ENCODE data around the gene TPM2.
"Not testable (repeated sequence)": the region's sequence is repeated elsewhere in the genome, so short reads cannot be mapped to it uniquely, and the experiment has no call there.

Gene TPM2

DNA sequence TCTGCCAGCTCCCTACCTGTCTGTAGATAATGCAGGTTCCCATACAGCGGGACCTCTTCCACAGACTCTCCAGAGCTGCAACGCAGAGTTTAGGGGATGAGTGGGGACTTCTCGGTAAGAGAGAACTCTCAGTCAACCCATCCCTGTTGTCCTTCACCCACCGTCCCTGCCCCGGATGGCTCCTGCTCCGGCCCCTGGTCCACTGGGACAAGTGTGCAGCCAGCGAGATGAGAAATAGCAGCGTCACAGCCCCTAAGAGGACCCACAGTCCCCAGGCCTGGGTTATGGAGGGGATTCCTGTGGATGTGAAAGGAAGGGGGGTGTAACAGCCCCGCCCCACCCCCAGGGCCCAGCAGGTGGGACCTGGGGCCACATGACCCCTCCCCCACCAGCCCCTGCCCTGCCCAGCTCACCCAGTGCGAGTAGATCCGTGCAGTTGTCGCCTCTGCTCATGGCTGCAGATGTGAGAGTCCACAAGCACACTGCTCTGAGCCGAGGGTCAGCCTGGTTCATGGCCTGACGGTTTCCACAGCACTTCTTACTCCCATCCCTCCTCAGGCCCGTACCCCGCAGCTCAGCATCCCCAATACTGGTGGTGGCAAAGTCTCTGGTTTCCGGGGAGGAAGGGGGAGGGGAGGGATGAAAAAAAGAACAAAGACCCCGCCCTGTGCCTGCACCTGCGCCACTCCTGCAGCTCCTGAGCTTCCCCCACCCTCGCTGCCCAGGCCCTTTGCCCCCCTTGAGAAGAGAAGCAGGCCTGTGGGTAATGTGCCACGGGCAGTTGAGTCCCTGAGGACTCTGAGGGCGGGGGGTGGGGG, 39.2 kb downstream of the TPM2 start, which contains the start of gene SIT1:
Gene SIT1, minus strand, starts transcription at position 591 of the 818 bp plus-strand sequence. Its CDS starts 78 bp downstream, at position 513.
- peak; percentile 47 for DNase-seq

DNA sequence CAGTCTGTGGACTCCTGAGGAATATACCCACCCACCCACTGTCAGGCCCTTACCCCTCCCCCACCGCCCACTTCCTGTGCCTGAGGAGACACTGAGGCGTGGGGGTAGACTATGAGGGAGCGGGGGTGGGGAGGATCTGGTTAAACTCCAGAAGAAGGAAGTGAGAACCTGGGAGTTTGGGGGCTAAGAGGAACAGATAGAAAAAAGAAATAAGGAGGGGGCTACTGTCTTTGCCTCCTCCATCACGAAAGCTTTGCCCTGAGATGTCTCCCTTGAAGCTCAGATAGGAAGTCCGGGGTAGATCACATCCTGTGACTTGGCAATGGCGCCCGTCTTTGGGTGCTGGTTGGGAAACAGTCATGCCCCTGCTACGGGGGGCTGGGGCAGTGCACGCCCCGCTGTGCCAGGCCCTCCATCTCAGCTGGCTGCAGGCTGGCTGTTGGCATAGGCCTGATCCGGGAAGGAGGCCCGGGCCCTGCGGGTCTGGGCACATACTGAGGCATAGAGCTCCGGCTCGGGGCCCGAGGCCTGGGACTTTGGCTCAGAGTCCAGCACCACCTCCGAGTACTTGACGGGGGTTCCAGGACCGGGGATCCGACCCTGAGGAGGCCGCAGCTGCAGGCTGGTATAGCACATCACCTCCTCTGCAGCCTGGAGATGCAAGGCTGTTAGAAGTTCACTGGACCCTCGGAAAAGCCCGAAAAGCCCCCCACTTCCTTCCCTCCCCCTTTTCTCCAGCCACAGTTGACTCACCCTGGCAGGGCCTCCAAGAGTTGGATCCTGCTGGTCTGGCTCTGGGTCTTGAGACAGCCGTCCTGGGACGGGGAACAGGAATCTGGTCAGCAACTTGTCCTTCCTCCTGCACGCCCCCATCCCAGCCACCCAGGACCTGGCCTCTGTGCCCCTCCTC, 40.0 kb downstream of the TPM2 start:
- DNase-seq: peak; percentile 57

DNA sequence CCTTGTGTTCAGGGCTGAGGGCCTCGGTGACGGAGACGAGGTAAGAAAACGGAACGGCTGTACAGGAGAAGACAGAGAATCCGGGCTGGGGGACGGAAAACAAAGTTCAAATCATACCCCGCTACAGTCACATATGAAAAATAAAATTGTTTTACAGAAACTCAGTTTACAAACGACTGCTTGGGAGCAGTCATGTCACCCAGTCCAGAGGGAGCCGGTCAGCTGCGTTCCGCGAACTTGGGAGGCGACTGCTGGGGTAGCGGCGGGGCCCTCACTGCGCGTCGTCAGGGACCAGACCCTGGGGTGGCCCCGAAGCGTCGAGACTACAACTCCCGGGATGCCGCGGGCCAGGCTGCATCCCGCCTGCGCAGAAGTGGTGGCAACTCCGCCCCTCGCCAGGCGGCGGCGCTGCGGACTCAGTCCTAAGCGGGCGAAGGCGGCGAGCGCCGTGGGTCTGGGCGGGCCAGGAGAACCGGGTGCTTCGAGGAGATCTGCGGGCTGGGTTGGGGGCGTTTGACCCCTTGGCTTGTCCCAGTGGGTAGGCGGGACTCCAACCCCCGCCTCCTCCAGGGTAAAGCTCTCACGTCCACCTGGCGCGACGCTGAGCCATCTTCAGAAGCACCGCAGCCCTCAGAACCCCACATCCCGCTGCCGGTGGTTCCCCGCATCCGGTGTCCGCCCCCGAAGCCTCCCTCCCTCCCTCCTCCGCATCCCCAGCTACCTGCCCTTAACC, 43.0 kb downstream of the TPM2 start:
- peak; percentile 93 for DNase-seq

DNA sequence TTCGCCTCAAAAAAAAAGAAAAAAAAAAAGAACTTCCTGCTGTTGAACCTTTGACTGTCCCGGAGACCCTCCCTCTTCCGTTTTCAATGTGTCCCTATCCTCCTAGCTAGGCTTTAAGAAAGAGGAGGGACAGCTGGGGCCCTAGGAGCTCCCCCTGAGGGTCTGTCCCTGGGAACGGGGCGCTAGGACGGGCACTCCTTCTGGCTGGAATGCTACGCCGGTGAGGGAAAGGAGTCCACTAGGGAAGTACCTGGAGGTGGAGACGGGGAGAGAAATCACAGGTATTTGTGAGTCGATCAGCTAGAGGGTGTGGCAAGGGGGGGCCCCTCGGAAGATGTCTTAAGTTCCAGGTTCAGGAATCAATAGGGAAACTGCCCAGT, 43.6 kb downstream of the TPM2 start:
- DNase-seq: no peak

DNA sequence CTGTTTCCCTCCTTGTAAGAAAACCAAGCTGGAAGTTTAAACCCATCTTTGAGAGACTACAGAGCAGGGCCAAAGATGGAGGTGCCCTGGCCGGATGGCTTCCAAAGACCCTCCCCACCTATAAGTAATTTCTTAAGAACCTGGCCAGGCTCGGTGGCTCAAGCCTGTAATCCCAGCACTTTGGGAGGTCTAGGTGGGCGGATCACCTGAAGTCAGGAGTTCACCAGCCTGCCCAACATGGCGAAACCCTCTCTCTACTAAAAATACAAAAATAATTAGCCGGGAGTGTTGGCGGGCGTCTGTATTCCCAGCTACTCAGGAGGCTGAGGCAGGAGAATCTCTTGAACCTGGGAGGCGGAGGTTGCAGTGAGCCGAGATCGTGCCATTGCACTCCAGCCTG, 44.0 kb downstream of the TPM2 start:
- not testable (repeated sequence) for DNase-seq

DNA sequence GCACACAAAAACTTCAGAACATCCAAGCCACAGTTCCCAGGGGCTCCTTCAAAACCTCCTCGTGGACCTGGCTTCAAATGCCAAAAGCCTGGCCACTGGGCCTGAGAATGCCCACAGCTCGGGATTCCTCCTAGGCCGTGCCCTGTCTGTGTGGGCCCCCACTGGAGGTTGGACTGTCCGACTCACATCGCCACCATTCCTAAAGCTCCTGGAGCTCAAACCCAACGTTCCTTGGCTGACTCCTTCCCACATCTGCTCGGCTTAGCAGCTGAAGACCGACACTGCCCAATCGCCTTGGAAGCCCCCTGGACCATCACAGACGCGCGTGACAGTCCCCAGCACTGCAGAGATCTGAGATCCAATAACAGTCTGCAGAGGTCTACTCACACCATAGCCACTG, 46.7 kb downstream of the TPM2 start:
- DNase-seq: no peak

DNA sequence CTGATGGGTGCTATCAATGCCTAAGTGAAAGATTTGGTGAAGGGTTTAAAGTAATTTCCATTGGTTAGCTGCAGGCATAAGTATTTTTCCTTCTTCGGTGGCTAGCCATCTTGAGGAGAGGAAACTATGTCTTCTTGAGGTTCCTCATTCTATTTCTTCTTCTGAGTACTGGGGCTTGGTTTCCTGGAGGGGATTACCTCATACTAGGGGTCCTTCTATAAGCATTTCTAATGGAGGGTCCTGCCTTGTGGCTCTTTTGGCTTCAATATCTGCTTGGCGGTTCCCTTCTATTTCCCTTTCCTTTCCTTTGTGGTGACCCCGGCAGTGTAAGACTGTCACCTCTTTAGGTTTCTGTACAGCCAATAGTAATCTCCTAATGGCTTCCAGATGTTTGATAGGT, 48.2 kb downstream of the TPM2 start:
- DNase-seq: not testable (repeated sequence)

DNA sequence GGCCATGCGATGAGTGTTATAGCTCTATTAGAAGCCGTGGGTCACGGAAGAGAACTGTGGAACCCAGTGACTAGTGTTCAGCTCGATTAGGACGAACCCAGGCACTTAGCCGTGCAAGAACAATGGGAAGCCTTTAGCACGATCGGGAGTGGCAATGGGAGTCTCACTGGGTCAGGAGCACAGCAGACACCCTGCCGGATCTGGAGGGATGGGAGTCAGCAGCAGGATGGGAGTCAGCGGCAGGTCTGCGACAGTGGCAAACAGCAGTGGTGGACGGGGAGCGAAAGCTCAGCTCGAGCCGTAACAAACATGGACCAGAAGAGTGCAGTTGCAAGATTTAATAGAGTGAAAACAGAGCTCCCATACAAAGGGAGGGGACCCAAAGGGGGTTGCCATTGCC, 49.3 kb downstream of the TPM2 start:
- not testable (repeated sequence) for DNase-seq

DNA sequence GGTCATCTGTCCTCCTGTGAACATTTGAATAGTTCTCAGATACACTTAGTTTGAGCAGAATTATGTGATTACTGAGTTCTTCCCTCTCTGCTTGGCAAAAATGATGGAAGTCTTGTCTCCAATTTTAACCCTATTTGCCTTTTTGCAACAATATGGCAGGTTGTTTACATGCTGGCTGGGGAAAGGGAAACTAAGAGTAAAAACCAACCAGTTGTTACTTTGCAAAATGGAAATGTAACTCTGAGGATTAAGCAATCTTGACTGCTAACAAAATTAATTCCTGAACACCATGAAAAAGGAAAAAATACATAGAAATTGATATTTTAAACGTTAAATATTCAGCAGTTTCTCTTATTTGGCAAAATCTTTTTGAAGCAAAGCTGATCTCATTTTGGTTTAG, 50.1 kb downstream of the TPM2 start:
- DNase-seq: no peak

DNA sequence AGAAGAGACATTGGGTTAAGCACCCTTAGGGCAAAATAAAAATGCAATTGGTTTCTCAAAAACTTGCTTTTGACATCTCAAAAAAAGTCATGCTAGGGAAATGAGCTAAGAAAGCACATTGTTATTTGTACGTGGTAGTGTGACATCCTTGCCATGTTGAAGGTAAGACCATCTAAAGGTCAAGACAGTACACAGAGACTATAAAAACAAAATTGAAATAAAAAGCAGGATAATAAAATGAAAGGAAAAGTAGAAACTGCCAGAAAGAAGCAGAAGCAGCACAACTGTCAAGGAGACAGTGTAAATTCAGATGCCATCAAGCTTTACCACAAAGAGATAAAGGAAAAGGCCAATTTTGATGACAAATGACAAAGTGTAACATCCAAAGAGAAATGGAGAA, 50.5 kb downstream of the TPM2 start:
- DNase-seq: not testable (repeated sequence)

DNA sequence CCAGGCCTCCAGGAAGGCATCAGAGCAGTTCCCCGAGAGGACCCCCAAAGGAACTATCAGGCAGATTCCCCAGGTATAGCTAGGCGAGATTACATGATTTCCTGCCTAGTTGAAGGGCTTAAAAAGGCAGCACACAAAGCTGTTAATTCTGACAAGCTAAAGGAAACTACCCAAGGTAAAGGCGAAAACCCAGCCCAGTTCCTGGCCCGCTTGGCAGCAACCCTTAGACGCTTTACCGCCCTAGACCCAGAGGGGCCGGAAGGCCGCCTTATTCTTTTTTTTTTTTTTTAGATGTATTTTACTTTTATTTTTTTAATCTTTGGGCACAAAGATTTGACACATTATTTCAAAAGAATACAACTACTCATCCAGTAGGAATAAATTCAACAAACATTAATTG, 51.0 kb downstream of the TPM2 start:
- DNase-seq: not testable (repeated sequence)

DNA sequence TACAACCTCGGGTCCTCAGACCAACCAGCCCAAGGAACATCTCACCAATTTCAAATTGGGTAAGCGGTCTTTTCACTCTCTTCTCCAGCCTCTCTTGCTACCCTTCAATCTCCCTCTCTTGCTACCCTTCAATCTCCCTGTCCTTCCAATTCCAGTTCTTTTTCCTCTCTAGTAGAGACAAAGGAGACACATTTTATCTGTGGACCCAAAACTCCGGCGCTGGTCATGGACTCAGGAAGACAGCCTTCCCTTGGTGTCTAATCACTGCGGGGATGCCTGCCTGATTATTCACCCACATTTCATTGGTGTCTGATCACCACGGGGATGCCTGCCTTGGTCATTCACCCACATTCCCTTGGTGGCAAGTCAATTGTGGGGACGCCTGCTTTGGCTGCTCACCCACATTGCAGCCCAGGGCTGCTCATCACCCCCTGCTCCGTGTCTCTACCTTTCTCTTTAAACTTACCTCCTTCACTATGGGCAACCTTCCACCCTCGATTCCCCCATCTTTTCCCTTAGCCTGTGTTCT, 52.2 kb downstream of the TPM2 start:
- DNase-seq: not testable (repeated sequence)

DNA sequence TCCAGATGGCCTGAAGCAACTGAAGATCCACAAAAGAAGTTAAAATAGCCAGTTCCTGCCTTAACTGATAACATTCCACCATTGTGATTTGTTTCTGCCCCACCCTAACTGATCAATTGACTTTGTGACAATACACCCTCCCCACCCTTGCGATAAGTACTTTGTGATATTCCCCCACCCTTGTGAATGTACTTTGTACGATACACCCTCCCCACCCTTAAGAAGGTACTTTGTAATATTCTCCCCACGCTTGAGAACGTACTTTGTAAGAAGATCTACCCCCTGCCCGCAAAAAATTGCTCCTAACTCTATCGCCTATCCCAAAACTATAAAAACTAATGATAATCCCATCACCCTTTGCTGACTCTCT, 52.9 kb downstream of the TPM2 start:
- DNase-seq: not testable (repeated sequence)

DNA sequence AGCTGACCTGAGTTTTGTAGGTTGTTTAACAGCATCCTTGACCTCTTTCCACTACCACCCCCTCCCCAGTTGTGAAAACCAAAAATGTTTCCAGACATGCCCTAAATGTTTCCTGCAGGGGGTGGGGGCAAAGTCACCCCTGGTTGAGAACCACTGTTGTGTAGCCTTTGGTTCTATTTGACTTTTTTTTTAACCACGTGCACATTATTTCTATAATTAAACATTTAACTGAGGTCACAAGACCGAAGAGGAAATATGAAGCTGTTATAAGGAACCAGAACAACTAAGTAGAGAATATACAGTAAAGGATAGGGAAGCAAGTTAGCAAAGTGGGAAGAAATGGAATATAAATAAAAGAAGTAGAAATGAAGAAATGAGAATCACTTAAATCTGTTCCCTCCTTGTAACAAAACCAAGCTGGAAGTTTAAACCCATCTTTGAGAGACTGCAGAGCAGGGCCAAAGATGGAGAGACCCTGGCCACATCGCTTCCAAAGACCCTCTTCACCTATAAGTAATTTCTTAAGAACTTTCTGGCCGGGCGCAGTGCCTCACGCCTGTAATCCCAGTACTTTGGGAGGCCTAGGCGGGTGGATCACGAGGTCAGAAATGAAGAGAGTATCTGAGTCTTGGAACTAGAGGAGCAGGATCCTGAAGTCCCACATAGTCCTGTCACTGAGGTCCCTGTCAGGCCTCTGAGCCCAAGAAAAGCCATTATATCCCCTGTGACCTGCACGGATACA, 53.4 kb downstream of the TPM2 start:
- DNase-seq: no peak

DNA sequence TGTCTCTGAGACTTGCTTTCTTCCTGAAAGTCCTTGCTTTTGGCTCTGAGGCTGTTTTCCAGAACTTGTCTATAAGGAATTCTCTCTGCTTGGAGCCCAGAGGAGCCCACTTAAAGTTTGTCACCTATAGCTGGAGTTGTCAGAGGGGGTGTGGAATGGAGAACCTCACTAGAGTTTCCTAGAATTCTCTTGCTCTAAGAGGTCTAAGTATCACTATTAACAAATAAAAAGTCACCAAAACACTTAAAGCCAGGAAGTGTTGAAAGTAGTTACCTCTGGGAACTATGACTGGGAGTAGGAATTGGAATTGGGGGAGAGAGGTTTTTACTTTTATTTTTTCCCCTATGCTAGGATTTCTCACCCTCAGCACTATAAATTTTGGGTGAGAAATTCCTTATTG, 54.0 kb downstream of the TPM2 start:
- no peak for DNase-seq

All from activated CD4-positive, alpha-beta T cell treated with anti-CD3 and anti-CD28 coated beads, Interleukin-2, amount 50 U/mL, for 16 hours (primary cell).